ENCODE measurements around the gene SETBP1.

DNA sequence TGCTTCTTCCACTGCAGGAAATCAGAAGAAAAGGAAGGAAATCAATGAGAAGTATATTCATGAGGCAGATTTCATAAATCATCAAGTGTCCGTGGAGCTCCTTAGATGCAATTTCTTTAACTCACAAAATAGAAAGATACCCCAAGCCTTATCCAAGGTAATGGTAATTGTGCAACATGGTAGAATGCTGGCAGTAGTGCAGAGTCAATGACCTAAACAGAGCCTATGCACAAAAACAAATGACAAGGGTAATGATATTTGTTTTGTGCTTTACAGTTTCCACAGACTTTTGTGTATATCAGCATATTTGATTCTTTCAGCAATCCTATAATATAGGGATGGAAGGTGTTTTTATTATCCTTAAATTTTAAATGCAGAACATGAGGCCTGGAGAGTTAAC lies 102.7 kb downstream of the SETBP1 start:
- TF ChIP-seq ZNF768 (tag by site-specific recombination; IDR thresholded peaks at IDR 0.05) (no peak), ZNF621 (tag by site-specific recombination; IDR thresholded peaks at IDR 0.05) (no peak), ZNF184 (tag by site-specific recombination; IDR thresholded peaks at IDR 0.05) (no peak)
- TF ChIP-seq, protein P1, sequence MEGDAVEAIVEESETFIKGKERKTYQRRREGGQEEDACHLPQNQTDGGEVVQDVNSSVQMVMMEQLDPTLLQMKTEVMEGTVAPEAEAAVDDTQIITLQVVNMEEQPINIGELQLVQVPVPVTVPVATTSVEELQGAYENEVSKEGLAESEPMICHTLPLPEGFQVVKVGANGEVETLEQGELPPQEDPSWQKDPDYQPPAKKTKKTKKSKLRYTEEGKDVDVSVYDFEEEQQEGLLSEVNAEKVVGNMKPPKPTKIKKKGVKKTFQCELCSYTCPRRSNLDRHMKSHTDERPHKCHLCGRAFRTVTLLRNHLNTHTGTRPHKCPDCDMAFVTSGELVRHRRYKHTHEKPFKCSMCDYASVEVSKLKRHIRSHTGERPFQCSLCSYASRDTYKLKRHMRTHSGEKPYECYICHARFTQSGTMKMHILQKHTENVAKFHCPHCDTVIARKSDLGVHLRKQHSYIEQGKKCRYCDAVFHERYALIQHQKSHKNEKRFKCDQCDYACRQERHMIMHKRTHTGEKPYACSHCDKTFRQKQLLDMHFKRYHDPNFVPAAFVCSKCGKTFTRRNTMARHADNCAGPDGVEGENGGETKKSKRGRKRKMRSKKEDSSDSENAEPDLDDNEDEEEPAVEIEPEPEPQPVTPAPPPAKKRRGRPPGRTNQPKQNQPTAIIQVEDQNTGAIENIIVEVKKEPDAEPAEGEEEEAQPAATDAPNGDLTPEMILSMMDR (tag by site-specific recombination; IDR thresholded peaks at IDR 0.05) = no peak
